Loucy (cell line): ENCODE data around the gene SLC2A4.

ENCODE experiments used
- H2AFZ ChIP-seq: fragments of 200-600 bp; sonication (generic); 2 replicates; pipeline ENCODE4 v1.6.0; 2016; ENCODE audit warnings: antibody characterized with exemption, mild to moderate bottlenecking, low read length, moderate library complexity
- H3F3A ChIP-seq: fragments of 200-600 bp; 2 replicates; pipeline ENCODE4 v1.6.0; 2016; ENCODE audit warnings: antibody characterized with exemption, low read depth, mild to moderate bottlenecking
- H3K27me3 ChIP-seq: fragments of 200-600 bp; sonication (generic); 2 replicates; pipeline ENCODE4 v1.6.1; 2014; ENCODE audit warnings: low read length, mild to moderate bottlenecking; ENCODE audit not compliant: insufficient read depth, poor library complexity, severe bottlenecking
- H3K36me3 ChIP-seq: fragments of 200-600 bp; sonication (generic); 2 replicates; pipeline ENCODE4 v1.6.1; 2016; ENCODE audit warnings: low read length; ENCODE audit not compliant: insufficient read depth
- H3K4me1 ChIP-seq: fragments of 200-600 bp; sonication (generic); 2 replicates; pipeline ENCODE4 v1.5.1; 2014; ENCODE audit warnings: low read length, mild to moderate bottlenecking; ENCODE audit not compliant: insufficient read depth, poor library complexity, severe bottlenecking
- H3K4me2 ChIP-seq: fragments of 200-600 bp; sonication (generic); 2 replicates; pipeline ENCODE4 v1.6.0; 2014; ENCODE audit warnings: antibody characterized with exemption, low read length, low read depth, mild to moderate bottlenecking; ENCODE audit not compliant: poor library complexity, severe bottlenecking
- H3K4me3 ChIP-seq: fragments of 200-600 bp; sonication (generic); 2 replicates; pipeline ENCODE4 v1.5.1; 2014; ENCODE audit warnings: low read length, mild to moderate bottlenecking, mixed read lengths; ENCODE audit not compliant: poor library complexity, severe bottlenecking
- H3K79me2 ChIP-seq: fragments of 200-600 bp; sonication (generic); 2 replicates; pipeline ENCODE4 v1.6.1; 2014; ENCODE audit warnings: low read length; ENCODE audit not compliant: insufficient read depth
- H3K9ac ChIP-seq: fragments of 200-600 bp; sonication (generic); 2 replicates; pipeline ENCODE4 v1.6.0; 2014; ENCODE audit warnings: mild to moderate bottlenecking, low read depth, low read length, moderate library complexity; ENCODE audit not compliant: poor library complexity, severe bottlenecking
- H3K9me2 ChIP-seq: fragments of 200-600 bp; sonication (generic); replicated peaks from 2 replicates; pipeline ENCODE4 v1.6.1; 2016; ENCODE audit warnings: low read depth, low read length, mixed read lengths
- H3K9me3 ChIP-seq: fragments of 200-600 bp; sonication (generic); 2 replicates; pipeline ENCODE4 v1.6.1; 2014; ENCODE audit warnings: mild to moderate bottlenecking, antibody characterized with exemption, low read length, low read depth; ENCODE audit not compliant: insufficient read depth
- H4K20me1 ChIP-seq: fragments of 200-600 bp; sonication (generic); 2 replicates; pipeline ENCODE4 v1.6.0; 2014; ENCODE audit warnings: antibody characterized with exemption, low read length, mild to moderate bottlenecking; ENCODE audit not compliant: insufficient read depth, poor library complexity, severe bottlenecking
- CTCF ChIP-seq: fragments of 200-600 bp; sonication (generic); conservative IDR thresholded peaks from 2 replicates; pipeline ENCODE4 v1.5.1; 2014; ENCODE audit warnings: mild to moderate bottlenecking, antibody characterized with exemption, low read length
- EZH2phosphoT487 ChIP-seq: fragments of 200-600 bp; IDR thresholded peaks from 2 replicates; pipeline ENCODE4 v1.6.1; 2018; ENCODE audit warnings: antibody characterized with exemption, mild to moderate bottlenecking, moderate library complexity, borderline replicate concordance

Gene SLC2A4

GRCh38 chr17:7260151-7260550 is 21.4 kb upstream of the SLC2A4 start:
- Histone ChIP-seq H3K9ac (no peak overlapping the region), H3K4me3 (no peak overlapping the region), H3K9me3 (no peaks in the 10 kb centered on the region), H3K36me3 (peaks cover 22% of the 10 kb centered on the region; the same call in 1 of the 2 replicates), H3K9me2 (no peaks in the 10 kb centered on the region), H3K79me2 (no peaks in the 10 kb centered on the region), H4K20me1 (no peaks in the 10 kb centered on the region), H3F3A (no peaks in the 10 kb centered on the region), H3K4me1 (no peaks in the 10 kb centered on the region), H3K27me3 (no peaks in the 10 kb centered on the region), H2AFZ (no peak overlapping the region), H3K4me2 (no peak overlapping the region)
- no peak for TF ChIP-seq CTCF
- TF ChIP-seq EZH2phosphoT487, result no peak

GRCh38 chr17:7260651-7261378 is 20.7 kb upstream of the SLC2A4 start:
- H3K4me1 ChIP-seq, result no peaks in the 10 kb centered on the region
- no peaks in the 10 kb centered on the region for H3K9me2 ChIP-seq
- H3K4me3 ChIP-seq, result no peak overlapping the region
- H3K27me3 ChIP-seq, result no peaks in the 10 kb centered on the region
- no peak overlapping the region for H2AFZ ChIP-seq
- TF ChIP-seq CTCF (no peak), EZH2phosphoT487 (no peak)
- H3F3A ChIP-seq, result no peaks in the 10 kb centered on the region
- no peaks in the 10 kb centered on the region for H4K20me1 ChIP-seq
- peaks cover 22% of the 10 kb centered on the region; the same call in 1 of the 2 replicates for H3K36me3 ChIP-seq
- no peaks in the 10 kb centered on the region for H3K9me3 ChIP-seq
- no peak overlapping the region for H3K9ac ChIP-seq
- H3K4me2 ChIP-seq, result no peak overlapping the region
- H3K79me2 ChIP-seq, result no peaks in the 10 kb centered on the region

GRCh38 chr17:7261379-7262191 is 19.9 kb upstream of the SLC2A4 start:
- Histone ChIP-seq H3K79me2 (no peaks in the 10 kb centered on the region), H3K9me3 (no peaks in the 10 kb centered on the region), H2AFZ (no peak overlapping the region), H3K36me3 (peaks cover 19% of the 10 kb centered on the region; the same call in 1 of the 2 replicates), H3F3A (no peaks in the 10 kb centered on the region), H3K9ac (no peak overlapping the region), H3K4me3 (no peak overlapping the region), H3K4me1 (no peaks in the 10 kb centered on the region), H4K20me1 (no peaks in the 10 kb centered on the region), H3K4me2 (no peak overlapping the region), H3K9me2 (no peaks in the 10 kb centered on the region), H3K27me3 (no peaks in the 10 kb centered on the region)
- TF ChIP-seq EZH2phosphoT487 (no peak), CTCF (no peak)
